ENCODE measurements around the gene TECPR1. TPM values are rescaled to one million over a fixed set of nuclear protein-coding genes. Genes with fewer than 3 reads are reported as not detected.

Gene TECPR1, protein sequence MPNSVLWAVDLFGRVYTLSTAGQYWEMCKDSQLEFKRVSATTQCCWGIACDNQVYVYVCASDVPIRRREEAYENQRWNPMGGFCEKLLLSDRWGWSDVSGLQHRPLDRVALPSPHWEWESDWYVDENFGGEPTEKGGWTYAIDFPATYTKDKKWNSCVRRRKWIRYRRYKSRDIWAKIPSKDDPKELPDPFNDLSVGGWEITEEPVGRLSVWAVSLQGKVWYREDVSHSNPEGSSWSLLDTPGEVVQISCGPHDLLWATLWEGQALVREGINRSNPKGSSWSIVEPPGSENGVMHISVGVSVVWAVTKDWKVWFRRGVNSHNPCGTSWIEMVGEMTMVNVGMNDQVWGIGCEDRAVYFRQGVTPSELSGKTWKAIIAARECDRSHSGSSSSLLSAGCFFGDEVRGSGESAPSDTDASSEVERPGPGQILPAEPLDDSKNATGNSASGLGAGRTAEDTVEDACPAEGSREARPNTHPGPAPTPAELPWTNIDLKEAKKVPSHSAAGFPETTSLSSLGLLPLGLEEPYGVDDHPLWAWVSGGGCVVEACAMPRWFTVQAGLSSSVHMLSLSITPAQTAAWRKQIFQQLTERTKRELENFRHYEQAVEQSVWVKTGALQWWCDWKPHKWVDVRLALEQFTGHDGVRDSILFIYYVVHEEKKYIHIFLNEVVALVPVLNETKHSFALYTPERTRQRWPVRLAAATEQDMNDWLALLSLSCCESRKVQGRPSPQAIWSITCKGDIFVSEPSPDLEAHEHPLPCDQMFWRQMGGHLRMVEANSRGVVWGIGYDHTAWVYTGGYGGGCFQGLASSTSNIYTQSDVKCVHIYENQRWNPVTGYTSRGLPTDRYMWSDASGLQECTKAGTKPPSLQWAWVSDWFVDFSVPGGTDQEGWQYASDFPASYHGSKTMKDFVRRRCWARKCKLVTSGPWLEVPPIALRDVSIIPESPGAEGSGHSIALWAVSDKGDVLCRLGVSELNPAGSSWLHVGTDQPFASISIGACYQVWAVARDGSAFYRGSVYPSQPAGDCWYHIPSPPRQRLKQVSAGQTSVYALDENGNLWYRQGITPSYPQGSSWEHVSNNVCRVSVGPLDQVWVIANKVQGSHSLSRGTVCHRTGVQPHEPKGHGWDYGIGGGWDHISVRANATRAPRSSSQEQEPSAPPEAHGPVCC
- polyA plus RNA-seq (2014; cell fraction: cytosol; rRNA removed), result 21.2 and 34.4 TPM in 2 replicates
- 55.3 and 70.7 TPM in 2 replicates for polyA plus RNA-seq (2014; cell fraction: nucleus; rRNA removed)

DNA sequence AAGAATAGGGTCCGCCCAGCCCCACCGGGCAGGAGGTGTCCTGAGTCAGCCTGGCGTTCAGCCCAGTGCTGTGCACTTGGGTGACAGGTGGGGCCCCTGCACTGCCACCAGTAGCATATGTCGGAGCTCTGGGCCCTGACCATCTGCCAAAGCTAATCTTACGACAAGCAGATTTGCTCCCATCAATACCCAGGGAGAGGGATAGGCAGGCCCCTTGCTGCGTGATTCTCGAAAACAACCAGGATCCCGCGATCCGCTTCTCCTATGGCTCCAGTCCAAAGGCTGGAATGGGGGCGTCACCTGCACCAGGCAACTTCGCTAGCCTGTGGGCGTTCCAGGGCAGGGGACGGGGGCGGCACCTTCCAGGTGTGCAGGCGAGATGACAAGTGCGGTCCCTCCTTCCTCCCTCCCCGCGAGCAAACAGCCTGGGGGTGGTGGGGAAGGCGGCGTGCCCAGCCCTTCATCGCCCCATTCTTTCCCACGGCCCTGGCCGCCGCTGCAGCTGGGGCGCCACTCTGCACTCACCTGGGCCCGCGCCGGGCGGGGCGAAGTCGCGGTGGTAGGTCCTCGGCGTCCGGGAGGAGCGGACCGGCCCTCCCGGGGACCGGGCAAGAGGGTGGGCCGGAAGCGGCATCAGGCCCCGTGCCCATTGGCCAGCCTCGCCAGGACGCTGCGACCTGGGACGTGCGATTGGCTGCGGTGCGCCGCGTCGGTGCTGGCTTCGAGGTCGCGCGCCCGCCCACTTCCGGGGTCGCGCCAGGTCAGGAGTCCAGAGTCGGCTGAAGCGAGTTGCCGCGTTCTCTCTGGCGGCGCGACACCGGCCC lies at the start of gene TECPR1:
TECPR1 (minus strand) TSS at position 632 of the 824 bp plus-strand sequence. CDS start 6,086 bp downstream, outside the sequence.
- peak; percentile 85 for DNase-seq (ENCODE audit: low spot score)

DNA sequence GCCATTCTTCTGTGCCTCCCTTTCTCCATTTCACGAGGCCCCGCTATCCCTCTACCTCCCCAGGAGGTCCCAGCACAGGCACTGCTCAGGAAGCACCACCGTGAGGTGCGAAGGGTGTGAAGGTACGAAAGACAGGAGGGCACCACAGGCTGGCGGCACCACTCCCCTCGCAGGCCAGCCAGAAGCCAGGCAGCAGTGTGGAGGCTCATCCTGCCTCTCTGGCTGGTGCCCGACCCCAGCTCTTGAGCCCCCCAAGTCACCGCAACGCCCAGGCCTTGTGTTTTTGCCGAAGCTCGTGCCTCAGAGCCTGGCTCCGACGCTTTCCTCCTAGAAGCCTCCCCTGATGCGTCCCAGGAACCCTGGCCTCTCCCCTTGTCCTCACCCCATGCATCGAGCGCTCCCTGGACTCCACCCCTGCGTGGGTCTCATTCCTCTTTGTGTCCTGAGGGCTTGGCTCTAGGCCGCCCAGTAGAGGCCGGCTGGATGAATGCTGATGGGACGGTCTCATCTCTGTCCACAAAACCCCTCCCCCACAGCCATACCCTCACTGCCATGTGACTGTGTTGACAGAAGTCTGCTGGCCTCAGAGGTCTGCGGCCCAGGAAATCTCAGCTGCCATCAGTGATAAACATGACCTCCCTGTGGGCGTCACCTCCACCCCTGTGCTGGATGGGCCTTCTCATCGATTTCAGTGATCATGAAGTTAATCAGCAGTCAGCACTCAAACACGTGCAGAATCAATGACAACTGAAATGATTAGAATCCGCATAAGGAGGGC lies 48.8 kb upstream of the TECPR1 start:
- DNase-seq (ENCODE audit: low spot score), result peak; percentile 50

DNA sequence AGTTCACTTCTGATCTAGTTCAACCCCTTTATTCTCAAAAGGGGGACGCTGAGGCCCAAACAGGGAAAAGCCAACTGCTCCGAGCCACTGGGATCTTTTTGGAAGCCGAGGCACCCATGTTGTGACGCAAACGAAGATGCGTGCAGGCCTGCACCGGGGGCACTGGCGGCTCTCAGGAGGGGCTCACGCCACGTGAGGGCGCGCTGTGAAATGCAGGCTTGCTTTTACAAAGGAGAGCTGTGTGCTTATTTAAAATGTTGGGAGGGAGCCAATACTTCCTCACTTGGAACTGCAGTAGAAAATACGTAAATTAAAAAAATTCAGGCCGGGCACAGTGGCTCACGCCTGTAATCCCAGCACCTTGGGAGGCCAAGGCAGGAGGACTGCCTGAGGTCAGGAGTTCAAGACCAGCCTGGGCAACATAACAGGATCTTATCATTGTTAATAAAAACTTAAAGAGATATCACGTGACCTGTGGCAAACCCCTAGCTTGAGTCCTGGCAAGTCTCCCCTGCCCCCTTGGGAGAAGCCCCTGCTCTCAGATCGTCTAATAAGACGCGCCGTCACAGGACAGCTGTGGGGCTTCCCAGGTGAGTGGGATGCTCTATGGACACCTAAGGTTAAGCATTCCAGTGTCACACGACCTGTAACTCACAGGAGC lies 45.7 kb upstream of the TECPR1 start:
- DNase-seq (ENCODE audit: low spot score), result no peak

DNA sequence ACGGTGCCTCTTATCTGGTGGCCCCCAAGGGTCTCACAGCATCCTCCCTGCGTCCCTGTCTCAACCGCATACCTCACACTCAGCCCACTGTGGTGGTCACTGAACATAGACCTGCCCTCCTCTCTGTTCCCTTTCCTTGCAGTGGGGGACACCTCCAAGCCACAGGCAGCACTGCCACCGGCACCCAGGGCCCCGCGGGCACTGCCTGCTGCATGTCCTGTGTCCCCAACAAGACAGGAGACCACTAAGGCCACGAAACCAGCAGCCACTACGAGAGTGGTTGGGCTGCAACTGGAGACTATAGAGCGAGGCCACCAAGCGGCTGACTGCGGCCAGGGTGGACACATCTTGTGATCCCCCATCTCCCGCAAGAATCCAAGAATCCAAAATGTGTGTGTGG lies 44.8 kb upstream of the TECPR1 start:
- DNase-seq (ENCODE audit: low spot score), result no peak

DNA sequence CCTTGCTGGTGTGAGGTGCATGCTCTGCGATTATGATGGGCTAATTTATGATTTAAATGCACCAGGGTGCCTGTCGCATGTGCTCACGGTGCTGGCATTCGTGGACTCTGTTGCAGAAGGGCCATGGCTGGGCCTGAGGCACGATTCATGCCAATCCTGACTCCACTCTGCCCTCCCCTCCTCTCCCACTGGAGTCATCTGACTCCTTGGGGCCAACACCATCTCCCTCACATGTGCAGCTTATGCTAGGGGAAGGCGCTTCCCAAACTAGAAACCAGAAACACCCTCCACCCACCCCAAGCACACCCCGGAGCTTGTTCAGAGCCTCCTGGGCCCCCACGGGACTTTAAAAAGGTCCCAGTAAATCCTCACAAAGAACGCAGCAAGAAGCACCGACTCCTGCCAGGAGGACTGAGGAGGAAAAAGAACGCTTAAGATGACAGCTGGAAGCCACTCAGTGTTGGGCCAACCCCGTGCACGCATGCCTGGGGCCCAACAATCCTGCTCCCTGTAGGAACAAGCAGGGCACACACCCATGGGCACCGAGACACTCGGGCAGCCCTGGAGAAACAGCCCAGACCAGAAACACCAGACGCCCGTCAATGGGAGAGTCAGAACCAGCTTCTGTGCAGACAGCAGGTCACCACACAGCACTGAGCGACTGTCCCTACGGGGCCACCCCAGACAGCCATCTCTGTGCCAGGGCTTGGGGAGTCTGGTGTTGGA lies 43.6 kb upstream of the TECPR1 start:
- DNase-seq (ENCODE audit: low spot score), result no peak

DNA sequence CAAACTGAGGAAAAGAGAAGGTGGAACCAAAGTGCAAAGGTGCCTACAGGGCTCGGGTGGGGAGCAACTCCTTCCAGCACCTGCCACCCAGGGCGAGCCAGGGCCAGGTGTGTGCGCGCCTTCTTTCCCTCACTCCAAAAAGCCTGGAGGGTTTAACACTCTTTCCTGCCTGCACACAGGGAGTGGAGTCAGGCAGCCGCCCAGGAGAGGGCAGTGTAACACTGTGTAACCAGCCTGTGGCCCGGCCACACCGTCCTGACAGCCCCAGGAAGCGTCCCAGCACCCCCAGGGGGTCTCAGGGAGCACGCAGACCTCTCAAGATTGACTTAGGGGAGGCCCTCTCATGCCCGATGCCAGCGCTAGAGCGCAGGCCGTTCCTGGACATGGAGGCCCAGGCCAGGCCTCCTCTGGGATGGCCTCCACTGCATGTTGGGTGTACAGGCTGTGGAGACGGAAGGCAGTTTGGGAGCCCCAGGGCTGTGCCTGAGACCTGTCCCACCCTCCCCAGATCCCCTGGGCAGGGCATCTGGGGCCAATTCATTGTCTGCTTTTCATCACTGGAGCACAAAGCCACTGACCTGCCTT lies 42.9 kb upstream of the TECPR1 start:
- peak; percentile 49 for DNase-seq (ENCODE audit: low spot score)

DNA sequence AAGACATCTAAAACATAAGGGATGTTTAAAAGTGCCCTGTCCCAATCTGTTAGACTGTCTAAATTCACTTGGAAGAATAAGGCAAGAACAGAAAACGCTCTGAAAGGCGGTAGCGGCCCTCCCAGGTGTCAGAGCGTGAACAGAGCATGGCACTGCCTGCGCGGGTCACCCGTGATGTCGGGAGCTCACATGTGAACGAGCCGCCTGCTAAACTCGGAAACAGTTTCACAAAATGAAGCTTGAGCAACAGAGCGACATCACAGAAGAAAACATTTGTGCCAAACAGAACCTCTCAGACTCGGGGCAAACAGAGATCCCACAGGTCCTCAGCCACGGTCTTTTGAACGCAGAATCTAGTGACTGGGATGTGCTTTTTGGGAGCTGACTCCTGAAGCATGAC lies 42.3 kb upstream of the TECPR1 start:
- DNase-seq (ENCODE audit: low spot score), result no peak

DNA sequence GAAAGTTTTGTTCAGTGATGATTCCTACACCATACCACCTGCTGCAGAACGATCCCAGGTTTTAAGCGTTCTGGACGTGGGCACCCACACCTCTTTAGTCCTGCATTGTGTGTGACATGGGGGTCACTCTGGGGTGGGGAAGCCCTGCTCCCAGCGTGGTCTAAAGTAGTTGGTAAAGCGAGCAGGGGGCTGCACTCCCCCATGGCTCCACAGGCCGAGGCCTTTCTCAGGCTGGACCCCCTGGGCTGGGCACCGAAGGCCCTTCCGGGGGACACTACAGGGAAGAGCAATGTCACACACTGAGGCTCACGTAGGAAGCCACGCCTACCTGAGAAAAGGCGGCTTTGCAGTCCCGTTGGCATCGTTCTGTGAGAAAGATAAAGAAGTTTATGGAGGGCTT lies 41.7 kb upstream of the TECPR1 start:
- DNase-seq (ENCODE audit: low spot score), result no peak

DNA sequence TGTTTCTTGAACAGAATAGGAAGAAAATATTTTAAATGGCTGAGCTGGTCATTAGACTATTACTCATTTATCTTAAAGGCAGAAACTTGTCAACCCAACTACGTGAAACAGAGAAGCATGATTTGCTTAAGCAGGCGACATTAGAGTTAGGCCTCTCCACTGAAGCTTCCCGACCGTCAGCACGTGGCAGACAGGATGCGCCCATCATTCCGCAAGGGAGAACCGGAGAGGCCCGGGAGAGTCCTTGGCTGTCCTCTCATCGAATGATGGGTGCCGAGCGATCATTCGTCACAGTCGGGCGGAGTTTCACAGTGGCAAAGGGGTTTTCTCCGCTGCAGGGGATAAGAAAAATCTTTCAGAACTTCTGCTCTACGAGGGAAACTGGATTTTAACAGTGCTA lies 41.2 kb upstream of the TECPR1 start:
- DNase-seq (ENCODE audit: low spot score), result no peak

DNA sequence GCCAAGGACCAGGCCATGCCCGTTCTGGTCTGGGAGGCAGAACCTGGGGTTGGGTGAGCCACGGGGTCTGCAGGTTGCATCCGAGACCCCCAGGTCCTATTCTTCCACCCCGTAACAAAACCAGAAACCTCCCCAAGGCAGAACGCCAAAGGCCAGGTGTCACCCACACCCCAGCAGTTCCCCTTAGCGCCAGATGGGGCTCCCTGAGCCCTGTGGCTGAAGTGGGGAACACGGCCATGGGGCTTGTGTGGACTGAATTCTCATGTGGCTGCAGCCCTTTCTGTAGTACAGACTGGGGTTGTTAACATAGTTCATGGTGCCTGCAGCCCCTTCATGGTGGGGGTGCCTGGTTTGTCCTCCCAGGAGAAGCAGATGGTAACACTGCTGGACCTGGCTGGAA lies 39.7 kb upstream of the TECPR1 start:
- DNase-seq (ENCODE audit: low spot score), result no peak

DNA sequence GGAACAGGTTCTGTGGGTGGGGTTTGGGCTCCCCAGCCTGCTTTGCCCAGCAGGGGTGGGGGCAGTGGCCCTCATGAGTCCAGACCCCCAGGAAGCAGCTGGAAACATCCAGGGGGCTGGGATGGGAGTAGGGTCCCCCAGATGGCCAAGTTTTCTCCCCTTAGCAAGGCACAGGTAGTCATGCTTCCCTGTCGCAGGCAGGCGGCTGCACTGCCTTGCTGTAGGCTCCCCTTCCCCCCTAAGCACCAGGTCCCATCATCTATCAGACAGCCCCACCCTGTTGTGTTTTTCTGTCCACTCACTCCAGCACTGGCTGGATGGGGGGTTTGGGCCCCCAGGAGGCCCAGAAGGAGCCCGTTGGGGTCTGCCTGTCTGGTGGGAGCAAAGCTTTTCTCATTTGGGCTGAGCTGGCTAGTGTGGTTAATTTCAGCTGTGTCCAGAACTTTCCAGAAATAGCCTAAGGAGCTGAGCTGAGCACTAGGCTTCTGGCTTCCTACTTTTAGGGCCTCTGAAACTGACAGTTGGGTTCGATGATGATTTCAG lies 37.4 kb upstream of the TECPR1 start:
- DNase-seq (ENCODE audit: low spot score), result no peak

DNA sequence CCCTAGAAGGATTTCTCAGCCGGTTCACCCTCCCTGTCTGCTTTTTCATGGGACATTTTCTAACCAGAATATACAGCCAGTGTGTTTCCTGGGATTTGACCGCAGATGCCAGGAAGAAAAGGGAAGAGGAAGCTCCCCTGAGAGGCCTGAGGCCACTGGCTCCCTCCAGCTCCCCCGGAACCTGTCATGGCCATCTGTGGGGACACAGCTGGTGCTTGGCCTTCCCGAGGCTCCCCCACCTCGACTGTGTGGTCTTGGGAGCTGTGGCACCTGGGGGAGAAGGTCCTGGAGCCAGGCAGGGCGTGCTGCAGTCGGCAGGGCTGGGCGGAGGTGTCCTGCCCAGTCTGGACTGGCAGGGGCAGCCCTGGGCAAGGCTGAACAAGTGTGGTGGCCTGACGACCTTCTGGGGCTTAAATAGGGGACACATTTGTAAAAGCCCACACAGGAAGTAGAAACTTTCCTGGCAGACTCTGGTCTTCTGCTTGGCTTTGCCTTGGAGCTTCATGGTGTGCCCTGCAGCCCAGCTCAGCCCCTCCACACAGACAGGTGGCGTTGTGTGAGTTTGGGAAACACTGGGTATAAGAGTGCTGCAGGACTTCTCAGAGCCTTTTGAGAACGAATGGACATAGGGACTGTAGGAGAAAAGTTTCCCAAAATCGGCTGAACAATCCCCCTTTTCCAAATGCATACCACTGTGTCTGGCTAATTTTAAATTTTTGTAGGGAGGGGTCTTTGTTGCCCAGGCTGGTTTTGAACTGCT lies 36.2 kb upstream of the TECPR1 start:
- no peak for DNase-seq (ENCODE audit: low spot score)

DNA sequence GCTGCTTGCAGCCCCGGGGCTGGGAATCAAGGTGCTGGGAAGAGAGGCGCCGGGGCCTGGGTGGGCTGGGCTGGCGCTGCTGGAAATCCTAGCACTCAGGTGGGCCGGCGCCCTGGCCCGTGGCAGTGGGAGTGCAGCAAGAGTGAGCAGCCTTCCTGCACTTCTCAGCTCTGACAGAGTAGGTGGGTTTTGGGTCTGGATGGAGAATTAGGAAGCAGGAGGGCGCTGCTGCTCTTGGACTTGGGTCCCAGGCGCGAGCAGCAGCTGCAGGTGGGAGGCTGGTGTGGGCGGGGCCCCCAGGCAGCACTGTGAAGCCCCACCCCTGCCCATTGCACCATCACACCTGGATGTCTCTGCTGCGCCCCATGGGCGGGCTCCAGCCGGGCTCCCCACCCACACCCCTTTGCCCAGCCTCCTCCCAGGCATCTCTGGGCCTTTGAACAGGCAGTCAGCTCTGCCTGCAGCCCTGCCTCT lies 35.5 kb upstream of the TECPR1 start:
- DNase-seq (ENCODE audit: low spot score), result no peak

DNA sequence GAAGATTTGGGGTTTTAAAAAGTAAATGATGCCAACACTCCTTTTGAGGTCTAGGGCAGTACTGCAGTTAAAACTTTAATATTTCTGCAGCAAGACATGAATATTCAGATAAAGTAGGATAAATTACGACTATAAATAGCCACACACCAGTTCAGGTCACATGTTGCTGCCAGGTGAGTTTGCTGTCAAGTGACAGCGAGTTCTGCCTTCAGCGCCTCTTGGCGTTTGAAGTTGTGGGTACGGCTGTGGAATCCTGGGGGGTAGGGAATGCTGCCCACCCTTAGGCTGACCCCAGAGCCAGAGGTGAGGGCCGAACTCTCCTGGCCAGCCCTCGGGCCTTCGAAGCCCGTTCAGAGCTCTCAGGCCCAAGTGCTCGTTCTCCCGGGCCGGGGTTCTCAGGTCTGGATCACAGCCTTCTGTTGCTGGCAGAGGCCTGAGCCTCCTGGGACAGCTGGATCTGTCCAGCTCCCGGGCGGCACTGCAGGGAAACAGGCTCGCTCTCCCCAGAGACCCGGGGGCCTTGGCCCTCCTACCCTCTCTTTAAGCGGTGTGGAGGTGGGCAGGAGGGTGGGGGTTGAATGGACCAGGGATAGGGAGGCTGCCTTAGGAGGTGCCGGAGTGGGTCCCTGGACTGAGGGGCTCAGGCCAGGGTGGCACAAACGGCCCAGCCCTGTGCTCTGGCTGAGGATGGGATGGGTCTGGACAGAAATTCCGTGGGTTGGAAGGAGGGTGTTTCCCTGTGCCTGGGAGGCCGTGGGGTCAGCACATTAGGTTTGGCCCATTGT lies 34.9 kb upstream of the TECPR1 start:
- no peak for DNase-seq (ENCODE audit: low spot score)

DNA sequence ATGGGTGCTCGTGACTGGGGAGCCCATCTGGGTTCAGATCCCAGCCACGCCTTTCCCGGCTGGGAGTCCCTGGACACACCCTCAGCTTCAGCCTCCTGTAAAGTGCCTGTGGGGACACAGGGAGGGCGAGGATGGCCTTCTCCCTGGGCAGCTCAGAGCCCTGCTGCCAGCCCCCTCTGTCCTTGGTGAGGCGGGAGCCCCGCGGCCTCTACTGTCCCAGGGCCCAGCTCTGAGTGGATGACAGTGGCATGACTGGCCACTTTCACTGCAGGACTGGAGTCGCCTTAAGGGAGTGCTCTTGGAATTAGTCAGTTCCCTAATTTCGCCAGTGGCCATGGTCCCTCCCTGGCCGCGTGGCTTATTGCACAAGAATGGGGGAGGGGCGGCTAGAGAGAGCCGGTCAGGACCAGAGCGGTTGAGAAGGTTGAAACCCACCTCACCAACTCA lies 34.1 kb upstream of the TECPR1 start:
- no peak for DNase-seq (ENCODE audit: low spot score)

Measured in SK-N-DZ (cell line).